ENCODE results near the gene FOXP1. TPM values are rescaled to one million over a fixed set of nuclear protein-coding genes. Genes with fewer than 3 reads are reported as not detected.
A peak's percentile ranks its signal among the peaks of the same experiment; 100 is the strongest.

Gene FOXP1
- total and polyA plus RNA-seq, 5 experiments from 2014 or later = 280 to 443 (median 382) TPM

- H3K27ac Mint-ChIP-seq = peak overlapping the region in 9 of 10 donors; percentile 66 to 85 (median 79)
These were observed 530.0 kb downstream of the FOXP1 start for GRCh38 chr3:71053495-71053894.

GRCh38 chr3:71052716-71053115 lies 530.8 kb downstream of the FOXP1 start:
- ATAC-seq (no peak), DNase-seq (no peak)
- Mint-ChIP-seq H3K9me3 (no peaks in the 10 kb centered on the region), H3K27ac (peak overlapping the region in 9 of 10 donors; percentile 66 to 97 (median 84)), H3K4me3 (peak overlapping the region in 6 of 10 donors; percentile 31 to 71 (median 58)), H3K4me1 (peaks cover 0 to 99% (median 75%) of the 10 kb centered on the region in 4 donors), H3K36me3 (peaks cover 0 to 77% (median 14%) of the 10 kb centered on the region in 3 donors), H3K27me3 (no peaks in the 10 kb centered on the region)
- POLR2A ChIA-PET = interaction anchor here (1.6 to 4.3 kb wide), 2 partner anchors 11 to 12 kb away, joined by 9 to 24 read pairs; no protein-coding TSS in a partner anchor

More at GRCh38 chr3:71053495-71053894, 530.0 kb downstream of the FOXP1 start:
- POLR2A ChIA-PET = interaction anchor here (1.3 to 4.3 kb wide), 2 partner anchors 10 to 12 kb away, joined by 3 to 24 read pairs; no protein-coding TSS in a partner anchor
- ATAC-seq (no peak), DNase-seq (no peak)
- Mint-ChIP-seq H3K9me3 (no peaks in the 10 kb centered on the region), H3K36me3 (peaks cover 0 to 70% (median 13%) of the 10 kb centered on the region in 3 donors), H3K27me3 (no peaks in the 10 kb centered on the region), H3K4me1 (peaks cover 0 to 99% (median 75%) of the 10 kb centered on the region in 4 donors), H3K4me3 (peak overlapping the region in 8 of 10 donors; percentile 24 to 71 (median 48))

- POLR2A ChIA-PET = interaction anchor here (1.6 to 4.3 kb wide), 2 partner anchors 11 to 12 kb away, joined by 9 to 24 read pairs; no protein-coding TSS in a partner anchor
- Mint-ChIP-seq H3K36me3 (peaks cover 0 to 84% (median 15%) of the 10 kb centered on the region in 3 donors), H3K4me3 (peak overlapping the region in 6 of 10 donors; percentile 2 to 75 (median 40)), H3K27me3 (no peaks in the 10 kb centered on the region), H3K27ac (peak overlapping the region in 8 of 10 donors; percentile 83 to 98 (median 93)), H3K4me1 (peaks cover 0 to 100% (median 76%) of the 10 kb centered on the region in 4 donors), H3K9me3 (no peaks in the 10 kb centered on the region)
- DNase-seq = no peak
- no peak for ATAC-seq
These were observed 531.4 kb downstream of the FOXP1 start for GRCh38 chr3:71051893-71052687.

DNA sequence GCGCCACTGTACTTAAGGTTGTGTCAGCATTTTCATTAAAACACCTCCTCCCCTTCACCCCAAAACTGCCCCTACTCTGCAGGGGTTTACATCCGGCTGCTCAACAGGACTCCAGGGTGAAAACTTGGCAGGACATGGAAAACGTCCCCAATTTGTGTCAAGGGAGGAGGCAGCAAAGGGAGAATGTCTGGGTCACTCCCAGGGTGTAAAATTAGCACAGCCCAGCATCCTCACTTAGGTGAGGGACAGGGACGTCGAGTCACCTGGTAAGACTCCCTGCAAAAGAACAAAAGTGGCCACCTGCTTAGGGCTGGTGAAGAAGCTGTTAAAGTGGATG lies 532.3 kb downstream of the FOXP1 start:
- POLR2A ChIA-PET = interaction anchor here (0.8 to 4.3 kb wide), 3 partner anchors 9 to 12 kb away, joined by 3 to 24 read pairs (median 7); no protein-coding TSS in a partner anchor
- Mint-ChIP-seq H3K4me3 (peak overlapping the region; percentile 20 to 78 (median 72)), H3K27me3 (no peaks in the 10 kb centered on the region), H3K4me1 (peaks cover 0 to 100% (median 78%) of the 10 kb centered on the region in 4 donors), H3K36me3 (peaks cover 0 to 92% (median 20%) of the 10 kb centered on the region in 3 donors), H3K27ac (peak overlapping the region in 9 of 10 donors; percentile 89 to 98 (median 93)), H3K9me3 (no peaks in the 10 kb centered on the region)
- ATAC-seq (no peak), DNase-seq (no peak)

DNA sequence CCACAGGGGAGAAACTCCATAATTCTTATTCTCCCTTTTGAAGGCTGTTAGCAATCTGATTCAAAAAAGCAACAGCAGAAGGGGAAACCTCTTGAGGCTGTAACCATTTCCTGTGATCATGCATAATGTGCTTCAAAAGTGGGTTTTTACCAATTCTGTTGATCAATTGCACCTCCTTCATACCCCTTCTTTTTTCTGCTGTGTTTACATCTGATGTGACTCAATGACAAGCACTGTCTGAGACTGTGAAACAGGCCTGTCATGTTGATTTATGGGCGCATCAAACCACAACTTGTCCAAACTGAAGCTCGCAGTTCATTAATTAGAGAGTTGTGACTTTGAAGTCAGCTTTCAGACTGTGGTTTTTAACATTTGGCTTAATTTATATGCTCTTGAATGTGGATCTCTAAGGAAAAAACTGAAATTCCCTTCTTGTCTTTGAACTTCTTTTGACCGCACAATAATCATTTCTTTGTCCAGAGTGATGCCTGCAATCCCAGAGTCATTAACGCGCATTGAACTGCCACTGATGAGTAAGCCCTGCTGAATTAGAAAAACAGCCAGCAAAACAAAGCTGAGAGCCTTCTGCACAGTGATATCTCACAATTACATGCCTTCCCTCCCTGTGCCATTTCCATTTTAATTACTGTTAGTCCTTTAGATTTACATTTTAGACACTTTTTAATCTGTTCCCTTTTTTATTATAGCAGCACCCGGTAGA lies 532.8 kb downstream of the FOXP1 start:
- DNase-seq = peak in 6 of 10 donors; percentile 41 to 82 (median 58)
- POLR2A ChIA-PET = interaction anchor here (0.8 to 4.3 kb wide), 3 partner anchors 9 to 13 kb away, joined by 3 to 24 read pairs (median 7); no protein-coding TSS in a partner anchor
- Mint-ChIP-seq H3K27me3 (no peaks in the 10 kb centered on the region), H3K4me1 (peaks cover 5 to 100% (median 78%) of the 10 kb centered on the region in 4 donors), H3K36me3 (peaks cover 0 to 95% (median 25%) of the 10 kb centered on the region in 3 donors), H3K27ac (peak overlapping the region in 9 of 10 donors; percentile 89 to 98 (median 93)), H3K4me3 (peak overlapping the region; percentile 29 to 78 (median 72)), H3K9me3 (no peaks in the 10 kb centered on the region)
- peak; percentile 93 to 95 for ATAC-seq

- Mint-ChIP-seq H3K9me3 (no peaks in the 10 kb centered on the region), H3K27ac (peak overlapping the region in 9 of 10 donors; percentile 87 to 98 (median 93)), H3K4me3 (peak overlapping the region; percentile 29 to 78 (median 72)), H3K36me3 (peaks cover 0 to 95% (median 30%) of the 10 kb centered on the region in 3 donors), H3K4me1 (peaks cover 11 to 100% (median 78%) of the 10 kb centered on the region in 4 donors), H3K27me3 (no peaks in the 10 kb centered on the region)
- POLR2A ChIA-PET = interaction anchor here (0.6 to 4.3 kb wide), 3 partner anchors 10 to 218 kb away, joined by 3 to 24 read pairs (median 7); no protein-coding TSS in a partner anchor
- no peak for ATAC-seq
- DNase-seq = no peak
These were observed 533.4 kb downstream of the FOXP1 start for GRCh38 chr3:71050166-71050537.

GRCh38 chr3:71048948-71049347 lies 534.6 kb downstream of the FOXP1 start:
- Mint-ChIP-seq H3K9me3 (no peaks in the 10 kb centered on the region), H3K27me3 (no peaks in the 10 kb centered on the region), H3K4me3 (peak overlapping the region in 9 of 10 donors; percentile 12 to 75 (median 66)), H3K36me3 (peaks cover 3 to 97% (median 37%) of the 10 kb centered on the region in 3 donors), H3K27ac (peak overlapping the region in 9 of 10 donors; percentile 59 to 98 (median 92)), H3K4me1 (peaks cover 13 to 100% (median 76%) of the 10 kb centered on the region in 4 donors)
- POLR2A ChIA-PET = interaction anchor here (0.5 to 0.8 kb wide), 5 partner anchors 12 to 531 kb away, joined by 3 read pairs; no protein-coding TSS in a partner anchor
- ATAC-seq = no peak
- no peak for DNase-seq

- Mint-ChIP-seq H3K36me3 (peaks cover 3 to 99% (median 40%) of the 10 kb centered on the region in 3 donors), H3K4me3 (peak overlapping the region in 9 of 10 donors; percentile 2 to 75 (median 33)), H3K4me1 (peaks cover 13 to 98% (median 70%) of the 10 kb centered on the region in 4 donors), H3K27me3 (no peaks in the 10 kb centered on the region), H3K9me3 (no peaks in the 10 kb centered on the region), H3K27ac (peak overlapping the region in 9 of 10 donors; percentile 59 to 95 (median 87))
- ATAC-seq (no peak), DNase-seq (no peak)
- POLR2A ChIA-PET = interaction anchor here (0.6 to 1.4 kb wide), 5 partner anchors 10 to 18 kb away, joined by 3 to 9 read pairs (median 4); no protein-coding TSS in a partner anchor
These were observed 535.7 kb downstream of the FOXP1 start for GRCh38 chr3:71047616-71048531.

GRCh38 chr3:71046791-71047190 lies 536.7 kb downstream of the FOXP1 start:
- no peaks in the 10 kb centered on the region for H3K27me3 Mint-ChIP-seq
- DNase-seq (no peak), ATAC-seq (no peak)
- peak overlapping the region in 7 of 10 donors; percentile 3 to 71 (median 31) for H3K4me3 Mint-ChIP-seq
- peaks cover 20 to 94% (median 70%) of the 10 kb centered on the region in 4 donors for H3K4me1 Mint-ChIP-seq
- POLR2A ChIA-PET = interaction anchor here (1.1 to 1.4 kb wide), 4 partner anchors 11 to 17 kb away, joined by 4 to 9 read pairs (median 4); no protein-coding TSS in a partner anchor
- H3K9me3 Mint-ChIP-seq = no peaks in the 10 kb centered on the region
- peaks cover 3 to 98% (median 38%) of the 10 kb centered on the region in 3 donors for H3K36me3 Mint-ChIP-seq
- H3K27ac Mint-ChIP-seq = peak overlapping the region in 9 of 10 donors; percentile 37 to 95 (median 77)

DNA sequence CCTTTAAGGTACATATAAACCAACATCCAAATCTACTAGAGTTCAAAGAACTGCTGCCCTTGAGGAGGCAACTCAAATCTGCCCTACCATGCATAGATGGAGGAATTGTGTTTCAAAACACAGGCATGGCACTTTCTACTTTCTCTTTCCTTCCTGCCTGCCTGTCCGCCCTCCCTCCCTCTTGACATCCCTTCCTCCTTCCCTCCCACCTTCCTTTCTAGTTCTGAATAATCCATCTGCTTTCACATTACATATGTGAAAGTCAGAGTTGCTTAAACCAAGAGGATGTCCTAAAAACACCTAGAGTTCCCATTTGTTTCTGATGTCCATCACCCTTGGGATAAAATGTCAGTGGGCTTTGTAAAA lies 537.6 kb downstream of the FOXP1 start:
- DNase-seq (no peak), ATAC-seq (no peak)
- Mint-ChIP-seq H3K27me3 (no peaks in the 10 kb centered on the region), H3K4me1 (peaks cover 27 to 93% (median 72%) of the 10 kb centered on the region in 4 donors), H3K9me3 (no peaks in the 10 kb centered on the region), H3K4me3 (peak overlapping the region in 8 of 10 donors; percentile 20 to 64 (median 40)), H3K27ac (peak overlapping the region in 9 of 10 donors; percentile 29 to 89 (median 71)), H3K36me3 (peaks cover 3 to 97% (median 40%) of the 10 kb centered on the region in 3 donors)
- POLR2A ChIA-PET = no interaction called here
